HG03558 (cell line): ENCODE data around the gene CCDC85B.
"Not testable (repeated sequence)": the region's sequence is repeated elsewhere in the genome, so short reads cannot be mapped to it uniquely, and the experiment has no call there.

Experiments used
- ATAC-seq: cut with Tn5 transposase; IDR thresholded peaks from one replicate; pipeline ENCODE4 v1.9.1; 2021; ENCODE audit warnings: moderate number of reproducible peaks; ENCODE audit not compliant: unreplicated experiment; ENCODE audit errors: extremely low read depth

Gene CCDC85B

GRCh38 chr11:65884716-65885092 lies 5.8 kb upstream of the CCDC85B start:
- ATAC-seq: no peak

- ATAC-seq: no peak
Observed at GRCh38 chr11:65885231-65885630, 5.2 kb upstream of the CCDC85B start.

GRCh38 chr11:65885808-65886536 lies 4.5 kb upstream of the CCDC85B start:
- no peak for ATAC-seq

- no peak for ATAC-seq
Observed at GRCh38 chr11:65886826-65887722, 3.4 kb upstream of the CCDC85B start.

GRCh38 chr11:65887723-65888162 lies 2.7 kb upstream of the CCDC85B start:
- ATAC-seq: no peak

- ATAC-seq: no peak
Observed at GRCh38 chr11:65888163-65888814, 2.2 kb upstream of the CCDC85B start, which contains the start of gene FIBP. TSS of gene FIBP (minus strand) at chr11:65888471. CDS start at chr11:65888418, 53 bp downstream.

GRCh38 chr11:65891219-65892136 lies 1.0 kb downstream of the CCDC85B start:
- ATAC-seq: no peak

GRCh38 chr11:65892137-65892540 lies 1.7 kb downstream of the CCDC85B start:
- not testable (repeated sequence) for ATAC-seq

- ATAC-seq: no peak
Observed at GRCh38 chr11:65892661-65893317, 2.3 kb downstream of the CCDC85B start.

GRCh38 chr11:65894034-65894591 lies 3.6 kb downstream of the CCDC85B start:
- no peak for ATAC-seq

- no peak for ATAC-seq
Observed at GRCh38 chr11:65895482-65895981, 5.1 kb downstream of the CCDC85B start.

GRCh38 chr11:65896034-65896999 lies 5.8 kb downstream of the CCDC85B start:
- ATAC-seq: no peak

- no peak for ATAC-seq
Observed at GRCh38 chr11:65897020-65897471, 6.6 kb downstream of the CCDC85B start.

- no peak for ATAC-seq
Observed at GRCh38 chr11:65898656-65899355, 8.3 kb downstream of the CCDC85B start.

- ATAC-seq: no peak
Observed at GRCh38 chr11:65899356-65900124, 9.1 kb downstream of the CCDC85B start.
